ENCODE measurements around the gene FRMD5. TPM values are rescaled to one million over a fixed set of nuclear protein-coding genes. Genes with fewer than 3 reads are reported as not detected.

The FRMD5 gene
- total and polyA plus RNA-seq, 11 donors: 12.5 to 110 (median 55.7) TPM

GRCh38 chr15:43911235-43911781 is 283.8 kb downstream of the FRMD5 start:
- H3K4me1 ChIP-seq: peaks cover 0 to 50% (median 15%) of the 10 kb centered on the region in 12 donors
- H3K27ac ChIP-seq: peak overlapping the region in 6 of 12 donors; percentile 14 to 91 (median 80)
- DNase-seq (peak in 4 of 5 donors; percentile 46 to 71 (median 62)), ATAC-seq (peak; percentile 26 to 61 (median 42))
- no peaks in the 10 kb centered on the region for H3K27me3 ChIP-seq
- no peak overlapping the region for H3K4me3 ChIP-seq
- no peaks in the 10 kb centered on the region for H3K9me3 ChIP-seq
- TF ChIP-seq POLR2A (IDR thresholded peaks at IDR 0.05): no peak
- no peak for TF ChIP-seq CTCF (IDR thresholded peaks at IDR 0.05)
- intact Hi-C loops (cut with DNase I): loop anchor here in 3 of 10 donors (2.0 to 10.0 kb wide), 4 partner anchors 43 to 301 kb away; no protein-coding TSS in a partner anchor
- WGBS, 4 donors: 42 to 49% (median 43%) methylated on average over 4 of the region's 4 CpGs
- no peaks in the 10 kb centered on the region for H3K36me3 ChIP-seq

GRCh38 chr15:43908516-43909050 is 286.5 kb downstream of the FRMD5 start:
- Histone ChIP-seq H3K4me1 (peaks cover 0 to 30% (median 10%) of the 10 kb centered on the region in 12 donors), H3K27me3 (no peaks in the 10 kb centered on the region), H3K9me3 (no peaks in the 10 kb centered on the region), H3K4me3 (no peak overlapping the region), H3K36me3 (no peaks in the 10 kb centered on the region), H3K27ac (no peak overlapping the region)
- intact Hi-C loops (cut with DNase I): loop anchor here in 7 of 10 donors (5.0 to 10.0 kb wide), 5 partner anchors 126 to 316 kb away; no protein-coding TSS in a partner anchor
- WGBS, 4 donors: 72 to 88% (median 83%) methylated on average over 4 of the region's 4 CpGs
- no peak for ATAC-seq
- DNase-seq: no peak
- TF ChIP-seq POLR2A (IDR thresholded peaks at IDR 0.05): no peak

- H3K4me3 ChIP-seq: no peak overlapping the region
- H3K27ac ChIP-seq: no peak overlapping the region
- no peaks in the 10 kb centered on the region for H3K36me3 ChIP-seq
- DNase-seq (no peak), ATAC-seq (no peak)
- no peaks in the 10 kb centered on the region for H3K9me3 ChIP-seq
- TF ChIP-seq POLR2A (IDR thresholded peaks at IDR 0.05): no peak
- 92 to 95% (median 93%) methylated on average over 7 of the region's 7 CpGs for WGBS, 4 donors
- no peaks in the 10 kb centered on the region for H3K27me3 ChIP-seq
- intact Hi-C loops (cut with DNase I): loop anchor here in 8 of 10 donors (2.0 to 10.0 kb wide), 7 partner anchors 129 to 319 kb away; no protein-coding TSS in a partner anchor
- H3K4me1 ChIP-seq: peaks cover 0 to 10% (median 2%) of the 10 kb centered on the region in 12 donors
These were observed 289.3 kb downstream of the FRMD5 start for GRCh38 chr15:43905755-43906154.

GRCh38 chr15:43903864-43904290 is 291.2 kb downstream of the FRMD5 start:
- 10 to 21% (median 15%) methylated on average over 7 to 8 of the region's 8 CpGs for WGBS, 4 donors
- Histone ChIP-seq H3K27me3 (no peaks in the 10 kb centered on the region), H3K4me1 (peaks cover 0 to 18% (median 2%) of the 10 kb centered on the region in 12 donors), H3K4me3 (no peak overlapping the region), H3K27ac (no peak overlapping the region), H3K9me3 (no peaks in the 10 kb centered on the region), H3K36me3 (no peaks in the 10 kb centered on the region)
- intact Hi-C loops (cut with DNase I): loop anchor here in 9 of 10 donors (1.0 to 10.0 kb wide), 10 partner anchors 131 to 321 kb away; no protein-coding TSS in a partner anchor
- DNase-seq (peak in 3 of 5 donors; percentile 33 to 37 (median 37)), ATAC-seq (peak; percentile 74 to 85 (median 79))
- TF ChIP-seq CTCF (IDR thresholded peaks at IDR 0.05): peak; percentile 63 to 90 (median 79)
- no peak for TF ChIP-seq POLR2A (IDR thresholded peaks at IDR 0.05)

- no peak for DNase-seq
- H3K9me3 ChIP-seq: no peaks in the 10 kb centered on the region
- peaks cover 0 to 24% (median 5%) of the 10 kb centered on the region in 12 donors for H3K4me1 ChIP-seq
- WGBS, 4 donors: 80 to 91% (median 83%) methylated on average over 10 of the region's 10 CpGs
- no peaks in the 10 kb centered on the region for H3K36me3 ChIP-seq
- TF ChIP-seq POLR2A (IDR thresholded peaks at IDR 0.05) (no peak), CTCF (IDR thresholded peaks at IDR 0.05) (no peak)
- H3K27ac ChIP-seq: no peak overlapping the region
- no peak for ATAC-seq
- H3K4me3 ChIP-seq: no peak overlapping the region
- H3K27me3 ChIP-seq: no peaks in the 10 kb centered on the region
- intact Hi-C loops (cut with DNase I): loop anchor here in 7 of 10 donors (5.0 to 10.0 kb wide), 5 partner anchors 133 to 323 kb away; no protein-coding TSS in a partner anchor
These were observed 293.6 kb downstream of the FRMD5 start for GRCh38 chr15:43901495-43901894.
